ENCODE data around the gene SCFD2.

The SCFD2 gene

DNA sequence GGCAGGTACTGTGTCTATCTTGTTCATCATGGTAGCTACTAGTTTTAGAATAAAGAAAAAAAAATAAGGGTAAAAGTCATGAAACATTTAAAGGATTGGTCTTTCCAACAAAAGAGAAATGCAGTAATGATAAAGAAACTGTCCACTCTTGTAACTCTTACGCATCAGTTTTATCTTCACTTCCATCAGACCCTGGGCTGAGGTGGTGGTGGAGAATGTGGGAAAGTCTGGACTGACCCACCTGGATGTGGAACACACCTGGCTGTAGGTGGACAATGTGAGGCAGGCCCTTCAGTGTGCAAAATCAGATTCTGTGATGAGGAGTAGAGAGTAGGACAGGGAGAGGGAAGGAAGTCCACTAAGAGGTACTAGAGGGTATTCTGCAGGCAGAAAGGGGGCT lies 375.2 kb downstream of the SCFD2 start:
- in situ Hi-C loops (cut with MboI; ENCODE audit: low pct_unique_long_range_greater_than_20kb, low sequenced_read_pairs): loop anchor here (25.0 kb wide), 1 partner anchor 428 kb away; no protein-coding TSS in a partner anchor
- no peak for DNase-seq

DNA sequence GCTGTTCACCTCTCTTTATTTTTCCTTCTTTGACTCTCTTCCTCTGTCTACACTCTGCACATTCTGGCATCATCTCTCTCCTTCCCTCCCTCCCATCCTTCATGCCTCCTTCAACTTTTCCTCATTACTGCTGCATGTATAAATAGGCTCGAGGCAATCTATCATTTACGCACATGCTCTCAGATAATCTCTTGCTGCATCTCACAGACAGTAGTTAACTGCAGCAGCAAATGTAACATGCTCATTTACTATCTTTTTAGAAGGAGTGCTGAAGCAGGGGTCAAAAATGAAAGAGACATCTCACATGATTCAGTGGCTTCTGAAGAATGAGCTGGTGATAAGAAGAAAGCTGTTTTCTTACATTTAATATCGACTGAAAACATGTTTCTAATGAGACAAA lies 376.0 kb downstream of the SCFD2 start:
- in situ Hi-C loops (cut with MboI; ENCODE audit: low pct_unique_long_range_greater_than_20kb, low sequenced_read_pairs): loop anchor here (10.0 to 25.0 kb wide), 2 partner anchors 428 to 625 kb away; no protein-coding TSS in a partner anchor
- DNase-seq: no peak

DNA sequence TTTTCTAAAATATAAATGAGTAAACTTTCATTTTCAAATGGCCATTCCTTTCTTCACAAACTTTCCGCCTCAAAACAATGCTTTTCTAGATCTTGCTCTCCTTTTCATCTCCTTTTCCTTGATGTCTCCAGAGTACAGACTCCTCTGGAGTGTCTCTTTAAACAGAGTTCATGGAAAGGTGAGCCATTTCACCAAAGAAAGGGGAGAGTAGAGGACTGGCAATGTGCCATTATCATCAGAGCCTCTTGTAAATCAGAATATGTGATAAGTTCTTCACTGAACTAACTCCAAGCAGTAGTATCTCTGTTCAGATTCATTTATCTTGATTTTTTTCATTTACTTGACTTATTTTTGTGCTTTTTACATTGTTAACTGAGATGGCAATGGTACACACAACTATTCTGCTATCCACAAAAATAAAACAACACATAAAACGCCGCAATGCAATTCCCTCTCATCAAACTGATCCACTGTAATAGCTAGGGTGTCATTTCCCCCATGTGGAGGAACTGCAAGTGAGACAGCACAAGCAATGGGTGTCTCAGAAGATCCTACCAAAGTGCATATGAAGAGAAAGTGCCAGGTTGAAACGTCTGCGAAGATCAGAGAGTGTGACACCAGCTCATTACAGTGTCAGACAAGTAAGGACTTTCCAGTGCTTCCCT lies 378.3 kb downstream of the SCFD2 start:
- in situ Hi-C loops (cut with MboI; ENCODE audit: low pct_unique_long_range_greater_than_20kb, low sequenced_read_pairs): loop anchor here (10.0 to 25.0 kb wide), 2 partner anchors 425 to 623 kb away; no protein-coding TSS in a partner anchor
- no peak for DNase-seq

DNA sequence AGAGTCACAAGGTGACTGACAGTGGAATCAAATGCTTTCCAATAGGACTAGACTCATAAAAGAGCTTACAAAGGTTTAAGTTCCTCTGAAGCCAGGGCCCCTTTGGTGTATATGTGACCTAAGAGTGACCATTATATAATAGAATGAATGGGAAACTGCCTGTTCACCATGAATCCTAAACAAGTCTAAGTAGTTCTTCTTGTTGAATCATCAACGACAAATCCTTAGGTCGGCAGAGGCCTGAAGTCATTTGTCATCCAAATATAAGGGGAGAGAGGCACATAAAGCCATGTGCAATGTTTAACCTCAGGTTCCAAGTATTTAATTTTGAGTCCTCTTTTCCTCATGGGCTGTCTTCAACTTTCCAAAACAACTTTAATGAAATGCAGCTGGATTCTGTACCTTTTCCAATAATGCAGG lies 381.4 kb downstream of the SCFD2 start:
- in situ Hi-C loops (cut with MboI; ENCODE audit: low pct_unique_long_range_greater_than_20kb, low sequenced_read_pairs): loop anchor here (10.0 to 25.0 kb wide), 2 partner anchors 422 to 620 kb away; no protein-coding TSS in a partner anchor
- DNase-seq: no peak

DNA sequence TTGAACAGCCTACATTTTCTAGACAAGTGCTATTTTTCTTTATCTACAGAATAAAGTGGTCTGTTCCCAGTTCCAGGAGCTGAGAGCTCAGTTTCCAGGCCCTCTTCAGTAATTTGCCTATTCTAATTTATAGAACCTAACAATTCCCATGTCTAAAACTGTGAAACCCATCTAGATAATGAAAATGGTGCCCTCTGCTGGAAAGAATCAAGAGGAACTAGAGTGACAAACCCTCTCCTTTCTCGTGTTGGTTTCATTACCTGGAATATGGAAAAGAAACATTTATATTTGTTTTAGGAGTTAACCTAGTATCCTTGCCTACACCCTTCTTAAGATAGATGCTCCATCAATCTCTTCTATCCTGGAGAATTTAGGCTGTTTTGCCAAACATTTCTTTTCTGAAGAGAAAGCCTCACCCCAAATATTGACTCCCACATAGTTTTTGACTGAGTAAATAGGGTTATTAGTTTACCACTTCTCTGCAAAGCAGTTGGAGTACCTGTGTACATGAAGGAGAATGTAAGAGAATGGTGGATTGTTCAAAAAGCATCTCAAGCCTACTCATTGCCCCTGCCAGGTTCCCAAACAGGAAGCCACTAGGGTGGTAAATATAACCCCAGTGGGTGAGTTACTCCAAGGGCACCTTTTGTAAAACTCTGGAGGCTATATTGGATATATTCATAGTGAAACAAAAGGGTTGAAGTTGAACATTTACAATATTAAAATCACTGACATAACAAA lies 382.1 kb downstream of the SCFD2 start:
- peak; percentile 64 for DNase-seq
- in situ Hi-C loops (cut with MboI; ENCODE audit: low pct_unique_long_range_greater_than_20kb, low sequenced_read_pairs): loop anchor here (10.0 to 25.0 kb wide), 2 partner anchors 421 to 619 kb away; no protein-coding TSS in a partner anchor

DNA sequence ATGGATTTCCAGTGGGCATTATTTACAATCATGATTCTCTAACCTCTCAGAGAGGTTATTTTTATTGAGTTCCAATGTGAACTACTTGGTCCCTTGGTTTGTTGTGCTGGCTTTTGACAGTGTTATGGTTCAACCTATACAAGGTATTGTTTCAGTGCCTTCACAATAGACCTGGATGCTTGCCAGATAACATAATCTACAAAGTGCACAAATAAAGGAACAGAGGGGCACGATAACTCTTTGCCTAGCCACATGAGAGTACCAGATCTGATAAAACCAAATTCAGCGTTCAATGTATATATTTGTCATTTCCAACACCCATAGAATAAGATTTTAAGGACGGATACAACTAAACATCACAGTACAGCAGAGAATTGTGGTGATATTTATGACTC lies 382.9 kb downstream of the SCFD2 start:
- DNase-seq: no peak
- in situ Hi-C loops (cut with MboI; ENCODE audit: low pct_unique_long_range_greater_than_20kb, low sequenced_read_pairs): loop anchor here (10.0 to 25.0 kb wide), 2 partner anchors 421 to 618 kb away; no protein-coding TSS in a partner anchor

DNA sequence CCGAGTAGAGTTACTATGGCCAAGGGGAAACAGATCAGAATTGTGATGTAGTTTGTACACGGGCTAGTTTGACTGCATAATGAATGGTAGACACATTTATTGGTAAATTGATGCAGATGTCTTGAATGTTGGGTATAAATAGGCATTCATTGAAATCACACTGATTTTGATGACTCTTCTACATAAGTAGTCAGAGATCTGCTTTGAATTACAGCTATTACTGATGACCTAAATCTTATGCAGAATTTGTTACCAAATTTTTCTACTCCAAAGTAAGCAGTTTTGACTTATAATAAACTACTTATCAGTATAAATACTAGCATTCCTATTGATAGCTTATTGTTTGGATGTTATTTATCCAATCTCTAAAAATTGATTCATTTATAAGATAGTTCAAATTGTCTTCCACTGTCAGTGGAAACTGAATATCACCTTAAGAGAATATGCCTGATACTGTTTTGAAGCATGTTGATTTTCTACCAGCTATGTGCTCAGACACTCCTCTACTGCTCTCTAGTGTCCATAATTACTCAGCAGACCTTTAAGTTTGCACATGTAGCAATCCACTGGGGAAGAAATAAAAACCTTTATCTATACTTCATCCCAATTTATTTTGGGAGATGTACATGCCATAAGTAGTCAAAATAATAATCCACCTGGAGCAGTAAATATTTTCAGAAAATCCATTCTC lies 383.5 kb downstream of the SCFD2 start:
- DNase-seq: peak; percentile 55
- in situ Hi-C loops (cut with MboI; ENCODE audit: low pct_unique_long_range_greater_than_20kb, low sequenced_read_pairs): loop anchor here (10.0 to 25.0 kb wide), 2 partner anchors 420 to 618 kb away; no protein-coding TSS in a partner anchor

DNA sequence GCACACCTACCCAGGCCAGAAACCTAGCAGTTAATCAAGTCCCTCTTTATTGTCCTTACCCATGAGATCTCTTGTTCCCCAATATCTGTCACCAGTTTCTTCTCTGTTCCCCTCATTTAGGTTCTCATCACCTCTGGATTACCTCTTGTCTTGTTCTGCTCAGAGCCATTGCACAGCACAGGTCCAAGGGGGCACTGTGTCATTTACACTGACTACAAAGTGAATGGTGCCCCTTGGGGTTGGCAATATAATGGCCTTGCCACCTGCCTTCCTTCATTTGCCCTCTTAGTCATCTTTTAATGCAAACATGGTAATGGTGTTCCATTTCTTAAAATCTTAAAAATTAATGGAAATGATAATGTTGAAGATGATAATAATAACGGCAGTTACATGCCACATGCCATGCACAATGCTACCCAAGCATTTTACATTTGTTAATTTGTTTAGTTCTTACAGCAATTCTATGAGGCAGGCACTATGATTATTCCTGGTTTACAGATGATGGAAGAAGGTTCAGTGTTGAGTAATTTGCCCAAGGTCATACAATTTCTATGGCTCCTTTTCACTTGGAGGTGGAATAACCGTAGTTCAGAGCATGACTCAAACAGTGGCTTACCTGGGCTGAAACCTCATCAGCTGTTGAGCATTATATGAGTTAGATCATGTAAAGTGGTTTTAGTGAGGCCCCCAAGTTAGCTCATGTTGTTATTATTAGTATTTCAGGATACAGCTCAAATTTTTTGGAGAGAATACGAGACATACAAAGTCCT lies 385.9 kb downstream of the SCFD2 start:
- DNase-seq: no peak
- in situ Hi-C loops (cut with MboI; ENCODE audit: low pct_unique_long_range_greater_than_20kb, low sequenced_read_pairs): loop anchor here (10.0 to 25.0 kb wide), 2 partner anchors 418 to 615 kb away; no protein-coding TSS in a partner anchor

DNA sequence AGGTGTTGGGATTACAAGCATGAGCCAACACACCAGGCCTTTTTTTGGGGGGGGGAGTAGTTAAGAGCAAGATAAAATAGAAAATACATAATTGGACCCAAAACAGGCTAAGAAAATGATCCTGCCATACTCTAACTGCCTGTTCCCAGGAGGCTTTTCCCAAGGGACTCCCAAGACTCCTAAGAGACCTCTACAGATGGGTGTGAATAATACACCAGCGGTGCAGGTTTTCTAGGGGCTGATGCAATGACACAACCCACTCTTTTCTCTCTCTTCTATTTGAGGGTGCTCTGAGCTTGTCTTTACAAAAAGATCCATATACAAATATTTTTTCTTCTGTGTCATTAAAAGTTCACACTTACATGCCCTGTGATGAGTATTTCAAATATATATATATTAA lies 386.8 kb downstream of the SCFD2 start:
- no peak for DNase-seq
- in situ Hi-C loops (cut with MboI; ENCODE audit: low pct_unique_long_range_greater_than_20kb, low sequenced_read_pairs): loop anchor here (25.0 kb wide), 1 partner anchor 417 kb away; no protein-coding TSS in a partner anchor

DNA sequence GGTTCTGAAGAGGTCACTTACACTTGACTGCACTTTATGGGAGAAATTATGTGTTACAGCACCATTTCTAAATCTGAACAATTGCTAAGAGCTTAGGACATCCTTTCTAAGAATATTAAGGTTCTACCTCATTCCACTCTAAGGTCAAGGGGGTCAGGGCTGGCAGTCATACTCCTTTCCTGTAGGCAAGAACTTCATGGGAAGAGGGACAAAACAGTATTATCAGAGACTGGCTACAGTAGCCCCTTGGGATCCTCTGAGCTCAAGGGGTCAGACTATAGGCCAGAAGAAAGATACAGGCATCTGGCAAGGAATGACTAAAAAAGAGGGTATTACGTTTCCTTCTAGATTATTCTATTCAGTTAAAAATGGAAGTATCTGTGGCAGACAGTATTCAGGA lies 388.6 kb downstream of the SCFD2 start:
- DNase-seq: no peak
- in situ Hi-C loops (cut with MboI; ENCODE audit: low pct_unique_long_range_greater_than_20kb, low sequenced_read_pairs): loop anchor here (25.0 kb wide), 1 partner anchor 415 kb away; no protein-coding TSS in a partner anchor

DNA sequence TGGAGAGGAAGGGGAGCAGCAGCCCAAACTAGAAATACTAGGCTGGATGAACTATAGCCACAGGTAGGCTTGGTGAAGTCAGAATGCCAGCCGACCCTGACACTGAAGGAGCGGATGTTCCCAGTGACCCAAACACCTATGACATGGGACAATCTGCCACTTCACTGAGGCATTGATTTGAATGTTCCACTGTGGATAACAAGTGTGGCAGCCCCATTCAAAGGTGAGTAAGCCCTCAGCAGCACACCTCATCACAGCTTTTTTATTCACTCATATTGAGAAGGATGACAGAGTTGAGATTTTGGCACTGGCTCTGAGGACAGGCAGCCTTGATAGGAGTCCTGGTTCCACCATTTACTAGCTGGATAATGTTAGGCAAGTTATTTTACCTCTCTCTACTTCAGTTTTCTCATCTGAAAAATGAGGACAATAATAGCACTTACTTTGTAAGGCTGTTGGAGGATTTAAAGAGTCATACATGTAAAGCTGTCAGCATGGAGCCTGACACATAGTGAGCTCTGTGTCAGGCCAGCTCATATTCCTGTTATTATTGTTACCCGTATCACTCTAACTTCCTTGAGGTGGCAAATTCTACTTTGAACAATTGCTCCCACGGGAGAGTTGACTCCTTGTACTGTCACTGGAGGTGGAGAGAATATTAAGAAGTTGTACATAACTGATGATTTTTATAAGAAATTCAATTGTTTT lies 389.2 kb downstream of the SCFD2 start:
- in situ Hi-C loops (cut with MboI; ENCODE audit: low pct_unique_long_range_greater_than_20kb, low sequenced_read_pairs): loop anchor here (25.0 kb wide), 1 partner anchor 414 kb away; no protein-coding TSS in a partner anchor
- no peak for DNase-seq

DNA sequence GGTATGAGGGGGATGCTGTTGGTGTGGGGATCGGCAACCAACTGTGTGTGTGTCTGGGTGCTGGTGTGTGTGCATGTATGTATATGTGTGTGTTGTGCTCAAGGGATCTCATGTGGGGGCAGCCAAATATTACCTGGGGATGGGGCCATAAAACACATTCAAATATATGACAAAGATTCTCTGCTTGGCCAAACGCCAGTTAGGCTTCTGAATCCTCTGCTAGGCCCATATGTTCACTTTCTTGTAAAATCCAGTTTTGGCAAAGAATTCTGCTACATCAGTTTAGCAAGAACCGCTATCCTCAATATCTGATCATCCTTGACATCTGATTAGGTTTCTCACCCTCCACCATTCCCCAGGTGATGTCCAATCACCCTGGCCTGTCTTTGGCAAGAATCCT lies 397.2 kb downstream of the SCFD2 start:
- no peak for DNase-seq
- in situ Hi-C loops (cut with MboI; ENCODE audit: low pct_unique_long_range_greater_than_20kb, low sequenced_read_pairs): no loop called here

DNA sequence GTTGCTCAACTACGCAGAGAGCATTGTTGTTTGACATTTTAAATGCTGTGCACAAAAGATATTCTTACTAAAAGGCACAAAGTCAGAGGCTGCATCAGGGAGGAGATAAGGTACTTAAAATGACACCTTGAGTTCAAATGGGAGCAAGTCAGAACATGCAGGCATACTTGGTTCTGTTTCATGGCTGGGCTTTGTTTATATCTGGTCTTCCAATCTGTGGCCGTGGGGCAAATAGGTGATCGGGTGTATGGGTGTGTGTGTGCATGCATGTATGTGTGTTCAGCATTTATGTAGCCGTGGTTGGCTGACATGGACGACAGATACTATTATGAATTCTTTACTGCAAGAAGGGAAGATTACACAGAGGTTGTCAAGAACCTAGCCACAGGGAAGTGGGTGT lies 397.6 kb downstream of the SCFD2 start:
- in situ Hi-C loops (cut with MboI; ENCODE audit: low pct_unique_long_range_greater_than_20kb, low sequenced_read_pairs): no loop called here
- no peak for DNase-seq

DNA sequence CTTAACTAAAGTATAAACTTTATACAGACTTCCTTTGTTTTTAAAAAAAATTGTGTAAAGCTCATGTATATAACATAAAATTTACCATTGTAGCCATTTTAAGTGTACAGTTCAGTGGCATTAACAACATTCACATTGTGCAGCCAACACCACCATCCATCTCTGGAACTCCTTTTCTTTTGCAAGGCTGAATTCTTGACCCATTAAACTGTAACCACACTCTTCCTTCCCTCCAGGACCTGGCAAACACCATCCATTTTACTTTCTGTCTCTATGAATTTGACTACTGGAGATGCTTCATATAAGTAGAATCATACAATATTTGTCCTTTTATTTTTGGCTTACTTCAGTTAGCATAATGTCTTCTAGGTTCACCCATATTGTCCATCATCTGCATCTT lies 399.1 kb downstream of the SCFD2 start:
- in situ Hi-C loops (cut with MboI; ENCODE audit: low pct_unique_long_range_greater_than_20kb, low sequenced_read_pairs): no loop called here
- no peak for DNase-seq

DNA sequence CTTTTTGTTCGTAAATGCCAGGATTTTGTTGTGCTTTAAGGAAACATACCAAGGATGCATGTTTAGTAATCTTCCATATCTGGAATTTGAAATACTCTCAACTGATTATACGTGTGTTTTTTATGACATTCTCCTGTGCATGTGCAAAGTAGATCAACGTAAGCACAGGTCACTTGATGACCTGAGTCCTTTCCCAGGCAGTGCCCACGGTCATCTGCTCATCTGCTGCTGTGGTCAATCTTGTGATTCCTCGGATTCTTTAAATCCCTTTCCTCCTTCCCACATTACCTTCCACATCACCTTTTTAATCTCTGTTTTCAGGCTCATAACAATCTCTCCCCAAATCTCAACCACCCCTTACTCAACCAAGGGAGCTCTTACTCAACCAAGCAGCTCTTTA lies 399.7 kb downstream of the SCFD2 start:
- no peak for DNase-seq
- in situ Hi-C loops (cut with MboI; ENCODE audit: low pct_unique_long_range_greater_than_20kb, low sequenced_read_pairs): no loop called here

DNA sequence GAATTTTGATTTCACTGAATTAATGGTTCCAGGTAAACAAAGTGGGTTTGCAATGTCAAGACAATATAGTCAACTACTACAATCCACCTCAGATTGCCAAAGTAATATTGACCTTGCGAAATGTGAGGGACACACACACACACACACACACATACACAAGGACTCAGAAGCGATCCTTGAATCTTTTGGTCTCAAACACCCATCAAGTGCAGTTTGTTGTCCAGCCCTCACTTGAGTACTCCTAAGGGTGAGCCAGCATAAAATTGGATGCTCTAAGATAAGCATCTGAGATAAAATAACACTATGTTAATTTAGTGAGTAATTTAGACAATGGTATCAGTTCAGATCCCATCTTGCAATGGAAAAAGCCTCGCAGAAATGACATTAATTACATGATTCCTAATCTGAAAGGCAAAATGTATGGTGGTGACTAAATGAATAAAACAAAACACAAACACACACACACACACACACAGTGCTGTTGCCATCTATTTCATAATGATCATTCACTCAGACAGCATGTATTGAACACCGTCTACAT lies 401.2 kb downstream of the SCFD2 start:
- in situ Hi-C loops (cut with MboI; ENCODE audit: low pct_unique_long_range_greater_than_20kb, low sequenced_read_pairs): no loop called here
- no peak for DNase-seq

DNA sequence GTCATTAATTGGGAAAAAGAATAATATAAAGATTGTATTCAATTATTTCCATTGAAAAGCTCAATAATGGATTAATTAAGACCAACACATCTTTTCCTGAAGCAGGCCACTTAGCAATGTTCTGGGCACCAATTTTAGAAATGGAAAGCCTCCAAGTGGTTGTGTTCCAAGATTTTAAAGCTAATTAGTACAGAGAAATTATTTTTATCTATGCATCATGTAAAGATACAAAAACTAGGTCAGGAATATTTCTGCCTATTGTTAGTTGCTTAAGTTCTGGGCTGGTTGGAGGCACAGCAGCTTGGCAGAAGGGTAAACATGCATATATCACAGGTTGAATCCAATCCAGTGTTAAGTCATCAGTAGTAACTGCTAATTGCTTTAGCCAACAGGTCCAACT lies 401.9 kb downstream of the SCFD2 start:
- no peak for DNase-seq
- in situ Hi-C loops (cut with MboI; ENCODE audit: low pct_unique_long_range_greater_than_20kb, low sequenced_read_pairs): no loop called here

DNA sequence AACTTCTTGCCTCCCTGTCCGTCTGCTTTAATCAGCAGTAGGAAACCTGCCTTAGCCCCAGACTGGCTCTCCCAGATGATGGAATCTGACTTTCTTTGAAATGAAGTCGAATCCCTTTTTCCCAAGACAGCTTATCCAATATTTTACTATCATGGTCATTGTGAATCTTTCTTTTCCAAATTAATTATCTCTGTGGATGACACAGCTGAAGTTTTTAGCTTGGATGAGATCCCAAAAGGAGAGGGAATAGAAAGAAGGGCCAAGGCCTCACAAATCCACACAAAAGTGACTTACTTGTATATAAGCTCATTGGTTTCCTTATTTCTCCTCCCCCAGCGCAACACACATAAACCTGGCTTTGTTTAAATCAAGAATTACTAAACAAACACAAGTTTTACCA lies 403.1 kb downstream of the SCFD2 start:
- in situ Hi-C loops (cut with MboI; ENCODE audit: low pct_unique_long_range_greater_than_20kb, low sequenced_read_pairs): no loop called here
- no peak for DNase-seq

Measured in KBM-7 (cell line).